ENCODE measurements around the gene GALNT15. TPM values are rescaled to one million over a fixed set of nuclear protein-coding genes. Genes with fewer than 3 reads are reported as not detected.

Gene GALNT15
- total and polyA plus RNA-seq, 2 of the 4 experiments (the other 2 are of a cell fraction): 12.8 to 19.7 TPM

- POLR2A ChIA-PET (ENCODE audit: unreplicated experiment): no interaction called here
- CTCF ChIA-PET: interaction anchor here (1.8 kb wide), 1 partner anchor 11 kb away, joined by 6 read pairs; no protein-coding TSS in a partner anchor
- Histone ChIP-seq H3K27ac (ENCODE audit: insufficient read depth, low read length) (no peak overlapping the region), H3K4me1 (ENCODE audit: control insufficient read depth, insufficient read depth, low read length) (peaks cover 3% of the 10 kb centered on the region), H3K18ac (ENCODE audit: low read depth, low read length) (no peak overlapping the region), H3K9me1 (ENCODE audit: insufficient read depth, low read length) (peaks cover 7% of the 10 kb centered on the region; the same call in 1 of the 2 replicates), H4K91ac (ENCODE audit: insufficient read depth, low read depth, low read length) (no peak overlapping the region), H3K4me3 (ENCODE audit: insufficient read depth, low read depth, low read length) (no peak overlapping the region), H3K23ac (ENCODE audit: low read depth, low read length) (no peak overlapping the region), H3K36me3 (ENCODE audit: control insufficient read depth, insufficient read depth, low read length) (peaks cover 11% of the 10 kb centered on the region), H3K27me3 (ENCODE audit: control insufficient read depth, insufficient read depth, low read length) (no peaks in the 10 kb centered on the region), H2AK5ac (ENCODE audit: low read depth, low read length) (no peak overlapping the region), H3K9ac (ENCODE audit: low read depth, low read length) (no peak overlapping the region), H2AFZ (replicated peaks; ENCODE audit: low read length, poor library complexity) (no peak overlapping the region), H3K56ac (ENCODE audit: extremely low read depth, insufficient read depth, low read length) (no peak overlapping the region), H2BK120ac (ENCODE audit: low read depth, low read length) (no peak overlapping the region), H2AK9ac (replicated peaks; ENCODE audit: low read depth, low read length, poor library complexity) (no peak overlapping the region), H3K79me1 (ENCODE audit: low read depth in 1 of 2, low read length in 2 of 2) (peaks cover 2 to 17% of the 10 kb centered on the region in 2 experiments; a peak in 1 of 4 replicates), H3K4ac (ENCODE audit: low read depth, low read length) (no peak overlapping the region), H3K4me2 (ENCODE audit: low read depth, low read length) (no peak overlapping the region), H4K5ac (ENCODE audit: low read depth, low read length) (no peak overlapping the region), H3K9me3 (ENCODE audit: control insufficient read depth, insufficient read depth, low read length) (no peaks in the 10 kb centered on the region), H4K8ac (ENCODE audit: low read depth in 2 of 2, low read length in 2 of 2) (no peak overlapping the region), H4K20me1 (ENCODE audit: insufficient read depth, low read length) (no peaks in the 10 kb centered on the region), H2BK15ac (ENCODE audit: low read depth, low read length) (no peak overlapping the region), H2BK5ac (ENCODE audit: low read depth, low read length, poor library complexity, severe bottlenecking) (no peak overlapping the region), H2BK20ac (ENCODE audit: low read depth, low read length) (no peak overlapping the region), H3K14ac (replicated peaks; ENCODE audit: low read depth, low read length) (no peak overlapping the region)
- TF ChIP-seq CEBPB (IDR thresholded peaks at IDR 0.05; ENCODE audit: low read depth, low read length) (0 out of 2 replicates have a peak, but pooled peaks have one; percentile 15), NFE2L2 (IDR thresholded peaks at IDR 0.05; ENCODE audit: low read depth, low read length) (no peak)
- intact Hi-C loops (cut with micrococcal nuclease) (no loop called here), in situ Hi-C loops (cut with MboI; ENCODE audit: low sequenced_read_pairs) (loop anchor here (10.0 kb wide), 1 partner anchor 374 kb away; no protein-coding TSS in a partner anchor), dilution Hi-C loops (cut with HindIII; ENCODE audit: low sequenced_read_pairs, unreplicated experiment) (no loop called here)
- BruUV-seq (replicated peaks): no TSS peak
- DNase-seq (no peak), ATAC-seq (ENCODE audit: low read depth) (no peak)
These were observed 14.7 kb downstream of the GALNT15 start for GRCh38 chr3:16189201-16189600.
